IPS DF 6.9 (cell line): ENCODE data around the gene ARSB.

Experiments
- DNase-seq: peaks from one replicate; pipeline ENCODE4 v3.0.0-alpha.2; 2013; ENCODE audit warnings: low read depth, low spot score
- H3K27ac ChIP-seq: one replicate; pipeline ENCODE4 v1.5.1; 2013; ENCODE audit warnings: low read length, control low read depth
- H3K27me3 ChIP-seq: 2 replicates; pipeline ENCODE4 v1.6.1; 2013; ENCODE audit warnings: mild to moderate bottlenecking, low read length; ENCODE audit not compliant: control insufficient read depth, insufficient read depth
- H3K36me3 ChIP-seq: 2 replicates; pipeline ENCODE4 v1.6.1; 2013; ENCODE audit warnings: low read length; ENCODE audit not compliant: control insufficient read depth, insufficient read depth
- H3K4me1 ChIP-seq: 2 replicates; pipeline ENCODE4 v1.6.1; 2013; ENCODE audit warnings: low read length; ENCODE audit not compliant: control insufficient read depth, insufficient read depth
- H3K4me3 ChIP-seq: 2 replicates; pipeline ENCODE4 v1.5.1; 2013; ENCODE audit warnings: mild to moderate bottlenecking, low read length
- H3K9me3 ChIP-seq: 2 replicates; pipeline ENCODE4 v1.6.1; 2013; ENCODE audit warnings: low read length, inconsistent platforms; ENCODE audit not compliant: control insufficient read depth, insufficient read depth
- WGBS: extraction: QIAGEN DNeasy Blood & Tissue Kit; methylation state at CpG from one replicate; pipeline ENCODE4 v1.1.7; 2013; ENCODE audit warnings: mixed read lengths, missing lambda C conversion rate; ENCODE audit not compliant: insufficient read length, insufficient coverage; 5-methylcytosine and 5-hydroxymethylcytosine counted together

Gene ARSB

GRCh38 chr5:78809444-78809843 is 175.7 kb downstream of the ARSB start:
- no CpG with 5 or more reads among the region's 11 CpGs for WGBS

GRCh38 chr5:78808818-78809217 is 176.3 kb downstream of the ARSB start:
- no peak for DNase-seq
- H3K4me3 ChIP-seq = no peak overlapping the region
- no CpG with 5 or more reads among the region's 8 CpGs for WGBS
- no peaks in the 10 kb centered on the region for H3K36me3 ChIP-seq
- no peak overlapping the region for H3K27ac ChIP-seq
- H3K9me3 ChIP-seq = no peaks in the 10 kb centered on the region
- 0 out of 2 replicates have a peak, but pooled peaks cover 2% of the 10 kb centered on the region for H3K4me1 ChIP-seq
- no peaks in the 10 kb centered on the region; the same call in 1 of the 2 replicates for H3K27me3 ChIP-seq

More at GRCh38 chr5:78809444-78809843, 175.7 kb downstream of the ARSB start:
- 0 out of 2 replicates have a peak, but pooled peaks cover 2% of the 10 kb centered on the region for H3K4me1 ChIP-seq
- no peak overlapping the region for H3K4me3 ChIP-seq
- no peak overlapping the region for H3K27ac ChIP-seq
- H3K36me3 ChIP-seq = no peaks in the 10 kb centered on the region
- H3K27me3 ChIP-seq = no peaks in the 10 kb centered on the region; the same call in 1 of the 2 replicates
- DNase-seq = no peak
- no peaks in the 10 kb centered on the region for H3K9me3 ChIP-seq

- no peak for DNase-seq
- Histone ChIP-seq H3K9me3 (no peaks in the 10 kb centered on the region), H3K36me3 (no peaks in the 10 kb centered on the region), H3K4me1 (0 out of 2 replicates have a peak, but pooled peaks cover 2% of the 10 kb centered on the region), H3K27me3 (no peaks in the 10 kb centered on the region; the same call in 1 of the 2 replicates), H3K27ac (no peak overlapping the region), H3K4me3 (no peak overlapping the region)
- no CpG with 5 or more reads among the region's 6 CpGs for WGBS
Measured at GRCh38 chr5:78808380-78808779, 176.7 kb downstream of the ARSB start.

- H3K9me3 ChIP-seq = no peaks in the 10 kb centered on the region
- no peaks in the 10 kb centered on the region for H3K36me3 ChIP-seq
- DNase-seq = no peak
- no peak overlapping the region for H3K4me3 ChIP-seq
- WGBS = no CpG with 5 or more reads among the region's 8 CpGs
- H3K27me3 ChIP-seq = no peaks in the 10 kb centered on the region; the same call in 1 of the 2 replicates
- no peak overlapping the region for H3K27ac ChIP-seq
- H3K4me1 ChIP-seq = 0 out of 2 replicates have a peak, but pooled peaks cover 2% of the 10 kb centered on the region
Measured at GRCh38 chr5:78806544-78806943, 178.6 kb downstream of the ARSB start.

GRCh38 chr5:78805474-78806124 is 179.5 kb downstream of the ARSB start:
- H3K36me3 ChIP-seq = no peaks in the 10 kb centered on the region
- no peak for DNase-seq
- 0 out of 2 replicates have a peak, but pooled peaks cover 2% of the 10 kb centered on the region for H3K4me1 ChIP-seq
- WGBS = no CpG with 5 or more reads among the region's 10 CpGs
- no peaks in the 10 kb centered on the region for H3K9me3 ChIP-seq
- no peak overlapping the region for H3K27ac ChIP-seq
- no peak overlapping the region for H3K4me3 ChIP-seq
- H3K27me3 ChIP-seq = no peaks in the 10 kb centered on the region; the same call in 1 of the 2 replicates

GRCh38 chr5:78804995-78805394 is 180.1 kb downstream of the ARSB start:
- 0 out of 2 replicates have a peak, but pooled peaks cover 2% of the 10 kb centered on the region for H3K4me1 ChIP-seq
- no peak for DNase-seq

GRCh38 chr5:78803941-78804340 is 181.2 kb downstream of the ARSB start:
- Histone ChIP-seq H3K4me1 (no peaks in the 10 kb centered on the region), H3K9me3 (no peaks in the 10 kb centered on the region), H3K36me3 (no peaks in the 10 kb centered on the region), H3K27ac (no peak overlapping the region), H3K4me3 (no peak overlapping the region), H3K27me3 (no peaks in the 10 kb centered on the region)
- WGBS = no CpG with 5 or more reads among the region's 2 CpGs
- DNase-seq = no peak

More at GRCh38 chr5:78804995-78805394, 180.1 kb downstream of the ARSB start:
- no peak overlapping the region for H3K27ac ChIP-seq
- no peak overlapping the region for H3K4me3 ChIP-seq
- H3K36me3 ChIP-seq = no peaks in the 10 kb centered on the region
- no peaks in the 10 kb centered on the region for H3K9me3 ChIP-seq
- H3K27me3 ChIP-seq = no peaks in the 10 kb centered on the region; the same call in 1 of the 2 replicates
- no CpG with 5 or more reads among the region's 6 CpGs for WGBS

GRCh38 chr5:78803353-78803752 is 181.8 kb downstream of the ARSB start:
- WGBS = no CpG with 5 or more reads among the region's 6 CpGs
- H3K9me3 ChIP-seq = no peaks in the 10 kb centered on the region
- no peak overlapping the region for H3K4me3 ChIP-seq
- no peak for DNase-seq
- no peak overlapping the region for H3K27ac ChIP-seq
- no peaks in the 10 kb centered on the region for H3K36me3 ChIP-seq
- no peaks in the 10 kb centered on the region for H3K4me1 ChIP-seq
- no peaks in the 10 kb centered on the region for H3K27me3 ChIP-seq

DNA sequence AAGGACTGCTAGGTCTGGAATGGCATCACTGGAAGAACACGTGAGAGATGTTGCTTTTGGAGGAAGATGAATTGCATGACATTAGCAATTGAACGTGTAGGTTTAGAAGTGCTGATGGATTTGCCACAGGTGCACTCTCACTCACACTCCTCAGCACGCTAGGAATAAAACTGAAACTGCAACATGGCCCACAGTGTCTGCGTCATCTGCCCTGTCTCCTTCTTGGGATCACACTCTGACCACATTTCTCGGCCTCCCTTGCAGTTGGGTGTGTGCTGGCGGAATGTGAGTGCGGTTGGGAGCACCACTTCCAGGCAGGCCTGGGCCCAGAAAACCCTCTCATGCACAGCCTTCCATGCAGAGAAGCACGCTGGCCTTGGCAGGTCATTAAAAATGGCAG is 183.7 kb downstream of the ARSB start:
- Histone ChIP-seq H3K4me3 (no peak overlapping the region), H3K9me3 (no peaks in the 10 kb centered on the region), H3K4me1 (no peaks in the 10 kb centered on the region), H3K36me3 (no peaks in the 10 kb centered on the region), H3K27me3 (no peaks in the 10 kb centered on the region), H3K27ac (no peak overlapping the region)
- no CpG with 5 or more reads among the region's 8 CpGs for WGBS
- DNase-seq = no peak

GRCh38 chr5:78799266-78800017 is 185.7 kb downstream of the ARSB start:
- no CpG with 5 or more reads among the region's 6 CpGs for WGBS

More at GRCh38 chr5:78799266-78800017, 185.7 kb downstream of the ARSB start:
- Histone ChIP-seq H3K36me3 (no peaks in the 10 kb centered on the region), H3K4me3 (no peak overlapping the region), H3K27me3 (no peaks in the 10 kb centered on the region), H3K27ac (no peak overlapping the region), H3K4me1 (no peaks in the 10 kb centered on the region), H3K9me3 (no peaks in the 10 kb centered on the region)
- DNase-seq = no peak
